SK-N-SH (cell line): ENCODE measurements around the gene ZFC3H1. TPM values are rescaled to one million over a fixed set of nuclear protein-coding genes. Genes with fewer than 3 reads are reported as not detected.

Source experiments
- CTCF ChIA-PET: fragments of 300-600, 350-600 bp; formaldehyde crosslinking; extraction: SDS; loops from one replicate; lab custom pipeline; 2021; lab: Yijun Ruan, JAX
- POLR2A ChIA-PET: fragments of 350-600 bp; sonication (Branson Sonifier 250); formaldehyde crosslinking; extraction: SDS; loops from one replicate; lab custom pipeline; 2020; ENCODE audit warnings: antibody characterized with exemption, inconsistent platforms; lab: Yijun Ruan, JAX
- DNase-seq: peaks from one replicate; pipeline ENCODE4 v3.0.0; 2012
- H2AFZ ChIP-seq: fragments of 200-600 bp; sonication (generic); 2 replicates; pipeline ENCODE4 v1.8.1; 2016; ENCODE audit warnings: antibody characterized with exemption, mild to moderate bottlenecking, low read depth
- H3F3A ChIP-seq: fragments of 200-600 bp; sonication (generic); replicated peaks from 2 replicates; pipeline ENCODE3; 2016; ENCODE audit warnings: antibody characterized with exemption, mild to moderate bottlenecking; ENCODE audit not compliant: insufficient read depth
- H3K27ac ChIP-seq, 2 experiments: fragments of 200-500 bp in 1 of 2; fragments of 200-600 bp in 1 of 2; sonication (Bioruptor generic) in 1 of 2; sonication (generic), shearing (Covaris generic) in 1 of 2; 2 replicates each; pipeline versions ENCODE4 v1.5.1 to v1.6.1; 2014 to 2016; ENCODE audit warnings: low read depth in 2 of 2, inconsistent platforms in 1 of 2, low read length in 1 of 2, mild to moderate bottlenecking in 1 of 2, mixed read lengths in 1 of 2
- H3K27me3 ChIP-seq: fragments of 200-600 bp; sonication (generic), shearing (Covaris generic); 2 replicates; pipeline ENCODE4 v1.6.1; 2016; ENCODE audit warnings: mixed run types; ENCODE audit not compliant: insufficient read depth
- H3K36me3 ChIP-seq, 2 experiments: fragments of 200-500 bp in 1 of 2; fragments of 200-600 bp in 1 of 2; sonication (Bioruptor generic) in 1 of 2; sonication (generic) in 1 of 2; replicated peaks in 1 of 2; 2 replicates each; pipeline versions ENCODE3 to v1.5.1; 2014 to 2016; ENCODE audit warnings: low read length in 1 of 2, mild to moderate bottlenecking in 1 of 2; ENCODE audit not compliant: insufficient read depth in 2 of 2, control insufficient read depth in 1 of 2
- H3K4me1 ChIP-seq, 2 experiments: fragments of 200-500 bp in 1 of 2; fragments of 200-600 bp in 1 of 2; sonication (Bioruptor generic) in 1 of 2; sonication (generic), shearing (Covaris generic) in 1 of 2; 2 replicates each; pipeline versions ENCODE4 v1.5.1 to v1.6.1; 2014 to 2016; ENCODE audit warnings: low read depth in 1 of 2, low read length in 1 of 2, mixed run types in 1 of 2; ENCODE audit not compliant: insufficient read depth in 2 of 2, control insufficient read depth in 1 of 2
- H3K4me2 ChIP-seq: fragments of 200-600 bp; sonication (generic), shearing (Covaris generic); 2 replicates; pipeline ENCODE4 v1.6.1; 2017; ENCODE audit warnings: mixed run types
- H3K4me3 ChIP-seq, 2 experiments: fragments of 200-500 bp in 1 of 2; fragments of 200-600 bp in 1 of 2; sonication (Bioruptor generic) in 1 of 2; sonication (generic), shearing (Covaris generic) in 1 of 2; 2 replicates each; pipeline versions ENCODE4 v1.5.1 to v1.8.1; 2014 to 2016; ENCODE audit warnings: low read depth in 2 of 2, inconsistent platforms in 1 of 2, low read length in 1 of 2, mild to moderate bottlenecking in 1 of 2, mixed read lengths in 1 of 2, moderate library complexity in 1 of 2
- H3K79me2 ChIP-seq: fragments of 200-600 bp; sonication (generic); 2 replicates; pipeline ENCODE4 v1.8.1; 2017; ENCODE audit warnings: mild to moderate bottlenecking; ENCODE audit not compliant: insufficient read depth
- H3K9ac ChIP-seq: fragments of 200-600 bp; sonication (generic); 2 replicates; pipeline ENCODE4 v1.6.1; 2017; ENCODE audit warnings: mixed run types
- H3K9me2 ChIP-seq: fragments of 200-600 bp; sonication (generic); 2 replicates; pipeline ENCODE4 v1.6.1; 2017; ENCODE audit warnings: mixed run types
- H3K9me3 ChIP-seq: fragments of 200-600 bp; sonication (generic); 2 replicates; pipeline ENCODE4 v1.6.1; 2017; ENCODE audit warnings: mixed run types, mild to moderate bottlenecking, moderate library complexity
- H4K20me1 ChIP-seq: fragments of 200-600 bp; sonication (generic); 2 replicates; pipeline ENCODE4 v1.6.1; 2017; ENCODE audit warnings: mild to moderate bottlenecking, mixed run types; ENCODE audit not compliant: insufficient read depth
- CHD2 ChIP-seq: fragments of 150-350 bp; IDR thresholded peaks from 2 replicates; pipeline ENCODE4 v1.6.1; 2018; ENCODE audit warnings: low read length; ENCODE audit not compliant: partially characterized antibody
- ELF1 ChIP-seq: IDR thresholded peaks from 2 replicates; pipeline ENCODE4 v1.4.0; 2012
- EZH2phosphoT487 ChIP-seq: fragments of 200-600 bp; sonication (generic); IDR thresholded peaks from 2 replicates; pipeline ENCODE4 v1.6.1; 2017; ENCODE audit warnings: low read depth, mixed run types, mild to moderate bottlenecking, antibody characterized with exemption, moderate library complexity, borderline replicate concordance
- FOXJ3 ChIP-seq: sonication (generic); formaldehyde crosslinking; IDR thresholded peaks from 2 replicates; pipeline ENCODE4 v1.5.1; 2020; ENCODE audit warnings: mild to moderate bottlenecking, missing genetic modification reagents
- MXI1 ChIP-seq: IDR thresholded peaks from 2 replicates; pipeline ENCODE4 v1.6.1; 2012; ENCODE audit warnings: mild to moderate bottlenecking, low read depth, low read length, improper control_type of control experiment
- RFX5 ChIP-seq: IDR thresholded peaks from 2 replicates; pipeline ENCODE4 v1.6.1; 2012; ENCODE audit warnings: mild to moderate bottlenecking, improper control_type of control experiment, low read length
- RXRA ChIP-seq: IDR thresholded peaks from 2 replicates; pipeline ENCODE4 v1.4.0; 2012; ENCODE audit warnings: low read depth, mild to moderate bottlenecking, borderline replicate concordance
- WGBS: methylation state at CpG from one replicate; pipeline ENCODE4 v1.1.6; 2017; ENCODE audit warnings: low lambda C conversion rate; 5-methylcytosine and 5-hydroxymethylcytosine counted together
- polyA plus RNA-seq, 3 experiments: library from polyadenylated mRNA; depleted of rRNA; stranded (reverse); fragments of >200 nt; gene quantifications; 2 replicates each; pipeline ENCODE4 v1.2.3, GENCODE V29; 2012
- TF ChIP-seq, protein P1 (sequence below): IDR thresholded peaks from 2 replicates; pipeline ENCODE4 v1.4.0; 2012; ENCODE audit warnings: low read depth, borderline replicate concordance
- TF ChIP-seq, protein P2 (sequence below): IDR thresholded peaks from 2 replicates; pipeline ENCODE4 v1.4.0; 2012; ENCODE audit warnings: low read depth, borderline replicate concordance

Gene ZFC3H1
- polyA plus RNA-seq, 1 of the 3 experiments (the other 2 are of a cell fraction), result 19.1 TPM

DNA sequence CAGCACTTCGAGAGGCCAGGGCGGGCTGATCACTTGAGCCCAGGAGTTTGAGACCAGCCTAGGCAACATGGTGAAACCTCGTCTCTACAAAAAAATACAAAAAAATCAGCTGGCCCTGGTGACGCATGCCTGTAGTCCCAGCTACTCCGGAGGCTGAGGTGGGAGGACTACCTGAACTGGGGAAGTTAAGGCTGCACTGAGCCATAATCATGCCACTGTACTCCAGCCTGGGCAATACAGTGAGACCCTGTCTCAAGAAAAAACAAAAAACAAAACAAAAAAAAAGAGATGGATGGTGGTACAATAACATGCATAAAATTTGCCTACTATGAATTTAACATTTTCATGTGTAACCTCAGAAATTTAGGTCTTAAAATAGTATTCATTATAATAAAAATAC lies 2.6 kb upstream of the ZFC3H1 start:
- no peak overlapping the region for H3K27ac ChIP-seq
- H3K4me3 ChIP-seq, result no peak overlapping the region
- peaks cover 3 to 8% of the 10 kb centered on the region in 2 experiments for H3K36me3 ChIP-seq
- H3K9me3 ChIP-seq, result no peaks in the 10 kb centered on the region
- DNase-seq, result no peak
- no peak overlapping the region for H3K9ac ChIP-seq
- H4K20me1 ChIP-seq, result peaks cover 15% of the 10 kb centered on the region
- H2AFZ ChIP-seq, result no peak overlapping the region
- H3K9me2 ChIP-seq, result no peaks in the 10 kb centered on the region
- 93% methylated on average over 5 of the region's 5 CpGs for WGBS
- H3K4me2 ChIP-seq, result 0 out of 2 replicates have a peak overlapping the region, but pooled peaks have one; percentile 76
- H3K4me1 ChIP-seq, result peaks cover 5 to 8% of the 10 kb centered on the region in 2 experiments; a peak in 3 of 4 replicates
- POLR2A ChIA-PET, result no interaction called here
- peaks cover 42% of the 10 kb centered on the region for H3K79me2 ChIP-seq
- TF ChIP-seq EZH2phosphoT487, result no peak
- TF ChIP-seq, protein P1, sequence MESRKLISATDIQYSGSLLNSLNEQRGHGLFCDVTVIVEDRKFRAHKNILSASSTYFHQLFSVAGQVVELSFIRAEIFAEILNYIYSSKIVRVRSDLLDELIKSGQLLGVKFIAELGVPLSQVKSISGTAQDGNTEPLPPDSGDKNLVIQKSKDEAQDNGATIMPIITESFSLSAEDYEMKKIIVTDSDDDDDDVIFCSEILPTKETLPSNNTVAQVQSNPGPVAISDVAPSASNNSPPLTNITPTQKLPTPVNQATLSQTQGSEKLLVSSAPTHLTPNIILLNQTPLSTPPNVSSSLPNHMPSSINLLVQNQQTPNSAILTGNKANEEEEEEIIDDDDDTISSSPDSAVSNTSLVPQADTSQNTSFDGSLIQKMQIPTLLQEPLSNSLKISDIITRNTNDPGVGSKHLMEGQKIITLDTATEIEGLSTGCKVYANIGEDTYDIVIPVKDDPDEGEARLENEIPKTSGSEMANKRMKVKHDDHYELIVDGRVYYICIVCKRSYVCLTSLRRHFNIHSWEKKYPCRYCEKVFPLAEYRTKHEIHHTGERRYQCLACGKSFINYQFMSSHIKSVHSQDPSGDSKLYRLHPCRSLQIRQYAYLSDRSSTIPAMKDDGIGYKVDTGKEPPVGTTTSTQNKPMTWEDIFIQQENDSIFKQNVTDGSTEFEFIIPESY, result no peak
- TF ChIP-seq CHD2, result no peak
- TF ChIP-seq RXRA, result no peak
- TF ChIP-seq, protein P2, sequence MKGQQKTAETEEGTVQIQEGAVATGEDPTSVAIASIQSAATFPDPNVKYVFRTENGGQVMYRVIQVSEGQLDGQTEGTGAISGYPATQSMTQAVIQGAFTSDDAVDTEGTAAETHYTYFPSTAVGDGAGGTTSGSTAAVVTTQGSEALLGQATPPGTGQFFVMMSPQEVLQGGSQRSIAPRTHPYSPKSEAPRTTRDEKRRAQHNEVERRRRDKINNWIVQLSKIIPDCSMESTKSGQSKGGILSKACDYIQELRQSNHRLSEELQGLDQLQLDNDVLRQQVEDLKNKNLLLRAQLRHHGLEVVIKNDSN, result no peak
- TF ChIP-seq RFX5, result no peak
- peaks cover 10% of the 10 kb centered on the region for H3F3A ChIP-seq
- H3K27me3 ChIP-seq, result no peaks in the 10 kb centered on the region
- CTCF ChIA-PET, result no interaction called here

- Histone ChIP-seq H3K9ac (peak overlapping the region; percentile 88), H4K20me1 (peaks cover 24% of the 10 kb centered on the region), H3K9me3 (no peaks in the 10 kb centered on the region), H3K4me3 (peak overlapping the region; percentile 85 to 98), H3K79me2 (peaks cover 54% of the 10 kb centered on the region), H3F3A (peaks cover 10% of the 10 kb centered on the region), H3K4me1 (peaks cover 5 to 12% of the 10 kb centered on the region in 2 experiments; a peak in 3 of 4 replicates), H3K4me2 (peak overlapping the region; percentile 76), H2AFZ (peak overlapping the region; percentile 95), H3K27ac (peak overlapping the region; percentile 88 to 99; a peak in 3 of 4 replicates), H3K27me3 (no peaks in the 10 kb centered on the region), H3K36me3 (peaks cover 5 to 12% of the 10 kb centered on the region in 2 experiments), H3K9me2 (no peaks in the 10 kb centered on the region)
- TF ChIP-seq ELF1 (no peak), MXI1 (peak; percentile 90), FOXJ3 (CRISPR knock-in tag) (no peak)
- ChIA-PET CTCF (interaction anchor here (1.3 to 2.8 kb wide), 2 partner anchors 21 to 31 kb away, joined by 4 to 18 read pairs; partner anchors contain the start of gene TMEM19), POLR2A (interaction anchor here (2.2 to 2.9 kb wide), 2 partner anchors 20 to 89 kb away, joined by 8 to 38 read pairs; partner anchors contain the start of genes RAB21 and TMEM19)
- DNase-seq, result no peak
- 10% methylated on average over 4 of the region's 4 CpGs for WGBS
Measured at GRCh38 chr12:71665090-71665463, 1.4 kb upstream of the ZFC3H1 start.
